ENCODE measurements around the gene SMIM5.

GRCh38 chr17:75647061-75647460, 13.8 kb downstream of the SMIM5 start:
- TF ChIP-seq CTCF (IDR thresholded peaks at IDR 0.05; ENCODE audit: extremely low read depth in 1 of 2, insufficient read depth in 1 of 2, low read depth in 1 of 2, low read length in 2 of 2) (no peak), MAX (IDR thresholded peaks at IDR 0.05; ENCODE audit: insufficient read depth, insufficient read length) (no peak), POLR2A (IDR thresholded peaks at IDR 0.05; ENCODE audit: low read depth, low read length) (no peak), FOS (IDR thresholded peaks at IDR 0.05; ENCODE audit: borderline replicate concordance, insufficient read depth, low read length) (no peak), EZH2 (IDR thresholded peaks at IDR 0.05; ENCODE audit: borderline replicate concordance, low read depth, low read length, severe bottlenecking) (no peak), GATA2 (IDR thresholded peaks at IDR 0.05; ENCODE audit: insufficient read depth, insufficient read length, low read depth, low read length) (no peak), POLR2AphosphoS5 (IDR thresholded peaks at IDR 0.05; ENCODE audit: insufficient read depth, low read depth, low read length) (no peak), JUN (IDR thresholded peaks at IDR 0.05; ENCODE audit: borderline replicate concordance, insufficient read depth, insufficient read length, low read depth) (no peak)
